Measurements from ENCODE around the gene RPL15. TPM values are rescaled to one million over a fixed set of nuclear protein-coding genes. Genes with fewer than 3 reads are reported as not detected.

RPL15 gene
- total RNA-seq, 2 experiments from 2014 or later, result 1,577 to 1,648 TPM

- Mint-ChIP-seq H3K4me3 (no peak overlapping the region), H3K27me3 (no peaks in the 10 kb centered on the region), H3K9me3 (no peaks in the 10 kb centered on the region), H3K4me1 (no peaks in the 10 kb centered on the region), H3K27ac (no peak overlapping the region), H3K36me3 (peaks cover 5% of the 10 kb centered on the region)
- ATAC-seq (ENCODE audit: low read depth) (no peak), DNase-seq (no peak)
- POLR2A ChIA-PET, result interaction anchor here (0.6 kb wide), 1 partner anchor 255 kb away, joined by 4 read pairs; no protein-coding TSS in a partner anchor
Observed at GRCh38 chr3:23961066-23961465, 44.1 kb downstream of the RPL15 start.

GRCh38 chr3:23961913-23962312 lies 45.0 kb downstream of the RPL15 start:
- peaks cover 5% of the 10 kb centered on the region for H3K36me3 Mint-ChIP-seq
- no peaks in the 10 kb centered on the region for H3K9me3 Mint-ChIP-seq
- no peaks in the 10 kb centered on the region for H3K4me1 Mint-ChIP-seq
- POLR2A ChIA-PET, result interaction anchor here (1.8 kb wide), 1 partner anchor 45 kb away, joined by 7 read pairs; the partner anchor contains the start of genes NKIRAS1 and RPL15
- no peak overlapping the region for H3K27ac Mint-ChIP-seq
- H3K4me3 Mint-ChIP-seq, result no peak overlapping the region
- H3K27me3 Mint-ChIP-seq, result no peaks in the 10 kb centered on the region
- no peak for DNase-seq
- ATAC-seq (ENCODE audit: low read depth), result no peak

GRCh38 chr3:23964537-23965235 lies 47.8 kb downstream of the RPL15 start:
- DNase-seq (no peak), ATAC-seq (ENCODE audit: low read depth) (no peak)
- no peaks in the 10 kb centered on the region for H3K27me3 Mint-ChIP-seq
- POLR2A ChIA-PET, result interaction anchor here (0.6 kb wide), 1 partner anchor 20 kb away, joined by 3 read pairs; no protein-coding TSS in a partner anchor
- no peaks in the 10 kb centered on the region for H3K9me3 Mint-ChIP-seq
- H3K4me3 Mint-ChIP-seq, result no peak overlapping the region
- H3K4me1 Mint-ChIP-seq, result no peaks in the 10 kb centered on the region
- no peak overlapping the region for H3K27ac Mint-ChIP-seq
- peaks cover 2% of the 10 kb centered on the region for H3K36me3 Mint-ChIP-seq

GRCh38 chr3:23966328-23966727 lies 49.4 kb downstream of the RPL15 start:
- DNase-seq, result no peak
- Mint-ChIP-seq H3K9me3 (no peaks in the 10 kb centered on the region), H3K36me3 (peaks cover 2% of the 10 kb centered on the region), H3K4me1 (no peaks in the 10 kb centered on the region), H3K4me3 (no peak overlapping the region), H3K27me3 (no peaks in the 10 kb centered on the region), H3K27ac (no peak overlapping the region)
- POLR2A ChIA-PET, result no interaction called here
- no peak for ATAC-seq (ENCODE audit: low read depth)

- DNase-seq (no peak), ATAC-seq (ENCODE audit: low read depth) (no peak)
- Mint-ChIP-seq H3K4me1 (no peaks in the 10 kb centered on the region), H3K4me3 (no peak overlapping the region), H3K27ac (no peak overlapping the region), H3K36me3 (no peaks in the 10 kb centered on the region), H3K9me3 (no peaks in the 10 kb centered on the region), H3K27me3 (no peaks in the 10 kb centered on the region)
- POLR2A ChIA-PET, result no interaction called here
Observed at GRCh38 chr3:23968463-23969184, 51.7 kb downstream of the RPL15 start.

- no peaks in the 10 kb centered on the region for H3K4me1 Mint-ChIP-seq
- H3K36me3 Mint-ChIP-seq, result no peaks in the 10 kb centered on the region
- H3K27me3 Mint-ChIP-seq, result no peaks in the 10 kb centered on the region
- ATAC-seq (ENCODE audit: low read depth) (no peak), DNase-seq (no peak)
- no peak overlapping the region for H3K4me3 Mint-ChIP-seq
- POLR2A ChIA-PET, result no interaction called here
- H3K27ac Mint-ChIP-seq, result no peak overlapping the region
- H3K9me3 Mint-ChIP-seq, result no peaks in the 10 kb centered on the region
Observed at GRCh38 chr3:23969393-23969792, 52.5 kb downstream of the RPL15 start.

Other genes starting within 250 kb of the RPL15 start
- gene UBE2E1, start 111.2 kb upstream of the RPL15 start, total RNA-seq, result 10 to 100 TPM; 61.7 to 67.9 TPM
- gene NKIRAS1, start 142 bp upstream of the RPL15 start, total RNA-seq, result 1 to 10 TPM; 3.8 to 4.9 TPM
- 10 to 100 TPM; 20.2 TPM for gene NR1D2, start 28.2 kb downstream of the RPL15 start, total RNA-seq